Liver (tissue), 3 donors: Measurements from ENCODE around the gene FBLN1.

Experiments
- EGR1 ChIP-seq, 2 donors: IDR thresholded peaks; 2 replicates each; pipeline ENCODE4 v1.6.1; 2016 to 2018; ENCODE audit warnings: antibody characterized with exemption in 2 of 2, low read depth in 2 of 2
- FOXA1 ChIP-seq: IDR thresholded peaks from 2 replicates; pipeline ENCODE4 v1.6.1; 2016; ENCODE audit warnings: antibody characterized with exemption
- FOXA2 ChIP-seq: IDR thresholded peaks from 2 replicates; pipeline ENCODE4 v1.6.1; 2016; ENCODE audit warnings: antibody characterized with exemption
- GABPA ChIP-seq, 2 donors: IDR thresholded peaks in 1 of 2; conservative IDR thresholded peaks in 1 of 2; 2 replicates each; pipeline ENCODE4 v1.6.1; 2016; ENCODE audit warnings: antibody characterized with exemption in 2 of 2, mild to moderate bottlenecking in 1 of 2, moderate library complexity in 1 of 2
- RAD21 ChIP-seq, 2 donors: IDR thresholded peaks; 2 replicates each; pipeline ENCODE4 v1.6.1; 2016; ENCODE audit warnings: antibody characterized with exemption in 2 of 2, mild to moderate bottlenecking in 2 of 2
- SP1 ChIP-seq: IDR thresholded peaks from 2 replicates; pipeline ENCODE4 v1.6.1; 2018; ENCODE audit warnings: antibody characterized with exemption, mild to moderate bottlenecking
- TAF1 ChIP-seq: conservative IDR thresholded peaks from 2 replicates; pipeline ENCODE4 v1.6.1; 2016; ENCODE audit warnings: antibody characterized with exemption, mild to moderate bottlenecking
- TF ChIP-seq, protein P1 (sequence below): fragments of 150-350 bp; IDR thresholded peaks from 2 replicates; pipeline ENCODE4 v1.5.1; 2017; ENCODE audit warnings: improper control_type of control experiment, low read depth, low read length; ENCODE audit not compliant: missing input control
- TF ChIP-seq, protein P2 (sequence below): IDR thresholded peaks from 2 replicates; pipeline ENCODE4 v1.6.1; 2016; ENCODE audit warnings: antibody characterized with exemption
- TF ChIP-seq, protein P3 (sequence below): IDR thresholded peaks from 2 replicates; pipeline ENCODE4 v1.6.1; 2016; ENCODE audit warnings: antibody characterized with exemption, mild to moderate bottlenecking
- TF ChIP-seq, protein P4 (sequence below): IDR thresholded peaks from 2 replicates; pipeline ENCODE4 v1.6.1; 2016; ENCODE audit warnings: antibody characterized with exemption
- TF ChIP-seq, protein P5 (sequence below): IDR thresholded peaks from 2 replicates; pipeline ENCODE4 v1.6.1; 2016; ENCODE audit warnings: antibody characterized with exemption
- donor health status: healthy.
- donor health status: healthy.

DNA sequence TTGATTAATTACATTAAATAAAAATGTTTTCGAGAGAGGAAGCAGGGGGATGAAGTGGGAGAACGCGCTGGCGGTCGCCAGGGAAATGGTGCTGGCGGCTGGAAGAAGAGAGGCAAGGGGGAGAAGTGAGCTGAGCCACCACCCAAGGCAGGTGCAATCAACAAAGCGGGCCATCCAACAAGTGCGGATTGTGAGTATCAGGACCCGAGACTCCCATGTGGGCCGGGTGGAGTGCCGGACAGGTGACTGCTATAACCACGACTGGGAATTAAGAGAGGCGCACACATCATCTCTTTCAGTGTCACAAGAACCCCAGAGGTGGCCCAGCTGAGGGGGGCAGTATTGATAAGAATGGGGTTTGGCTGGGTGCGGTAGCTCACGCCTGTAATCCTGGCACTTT, 127.8 kb downstream of the FBLN1 start:
- TF ChIP-seq, protein P1, sequence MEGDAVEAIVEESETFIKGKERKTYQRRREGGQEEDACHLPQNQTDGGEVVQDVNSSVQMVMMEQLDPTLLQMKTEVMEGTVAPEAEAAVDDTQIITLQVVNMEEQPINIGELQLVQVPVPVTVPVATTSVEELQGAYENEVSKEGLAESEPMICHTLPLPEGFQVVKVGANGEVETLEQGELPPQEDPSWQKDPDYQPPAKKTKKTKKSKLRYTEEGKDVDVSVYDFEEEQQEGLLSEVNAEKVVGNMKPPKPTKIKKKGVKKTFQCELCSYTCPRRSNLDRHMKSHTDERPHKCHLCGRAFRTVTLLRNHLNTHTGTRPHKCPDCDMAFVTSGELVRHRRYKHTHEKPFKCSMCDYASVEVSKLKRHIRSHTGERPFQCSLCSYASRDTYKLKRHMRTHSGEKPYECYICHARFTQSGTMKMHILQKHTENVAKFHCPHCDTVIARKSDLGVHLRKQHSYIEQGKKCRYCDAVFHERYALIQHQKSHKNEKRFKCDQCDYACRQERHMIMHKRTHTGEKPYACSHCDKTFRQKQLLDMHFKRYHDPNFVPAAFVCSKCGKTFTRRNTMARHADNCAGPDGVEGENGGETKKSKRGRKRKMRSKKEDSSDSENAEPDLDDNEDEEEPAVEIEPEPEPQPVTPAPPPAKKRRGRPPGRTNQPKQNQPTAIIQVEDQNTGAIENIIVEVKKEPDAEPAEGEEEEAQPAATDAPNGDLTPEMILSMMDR = no peak
- TF ChIP-seq SP1 = no peak
- TF ChIP-seq, protein P2, sequence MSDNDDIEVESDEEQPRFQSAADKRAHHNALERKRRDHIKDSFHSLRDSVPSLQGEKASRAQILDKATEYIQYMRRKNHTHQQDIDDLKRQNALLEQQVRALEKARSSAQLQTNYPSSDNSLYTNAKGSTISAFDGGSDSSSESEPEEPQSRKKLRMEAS = no peak
- no peak for TF ChIP-seq GABPA (IDR thresholded peaks at IDR 0.05 in 1 of 2, conservative IDR thresholded peaks at IDR 0.05 in 1 of 2)
- no peak for TF ChIP-seq RAD21 (IDR thresholded peaks at IDR 0.05)
- TF ChIP-seq FOXA1 = no peak
- TF ChIP-seq EGR1 (IDR thresholded peaks at IDR 0.05; ENCODE audit: low read depth in 2 of 2) = no peak
- TF ChIP-seq, protein P3, sequence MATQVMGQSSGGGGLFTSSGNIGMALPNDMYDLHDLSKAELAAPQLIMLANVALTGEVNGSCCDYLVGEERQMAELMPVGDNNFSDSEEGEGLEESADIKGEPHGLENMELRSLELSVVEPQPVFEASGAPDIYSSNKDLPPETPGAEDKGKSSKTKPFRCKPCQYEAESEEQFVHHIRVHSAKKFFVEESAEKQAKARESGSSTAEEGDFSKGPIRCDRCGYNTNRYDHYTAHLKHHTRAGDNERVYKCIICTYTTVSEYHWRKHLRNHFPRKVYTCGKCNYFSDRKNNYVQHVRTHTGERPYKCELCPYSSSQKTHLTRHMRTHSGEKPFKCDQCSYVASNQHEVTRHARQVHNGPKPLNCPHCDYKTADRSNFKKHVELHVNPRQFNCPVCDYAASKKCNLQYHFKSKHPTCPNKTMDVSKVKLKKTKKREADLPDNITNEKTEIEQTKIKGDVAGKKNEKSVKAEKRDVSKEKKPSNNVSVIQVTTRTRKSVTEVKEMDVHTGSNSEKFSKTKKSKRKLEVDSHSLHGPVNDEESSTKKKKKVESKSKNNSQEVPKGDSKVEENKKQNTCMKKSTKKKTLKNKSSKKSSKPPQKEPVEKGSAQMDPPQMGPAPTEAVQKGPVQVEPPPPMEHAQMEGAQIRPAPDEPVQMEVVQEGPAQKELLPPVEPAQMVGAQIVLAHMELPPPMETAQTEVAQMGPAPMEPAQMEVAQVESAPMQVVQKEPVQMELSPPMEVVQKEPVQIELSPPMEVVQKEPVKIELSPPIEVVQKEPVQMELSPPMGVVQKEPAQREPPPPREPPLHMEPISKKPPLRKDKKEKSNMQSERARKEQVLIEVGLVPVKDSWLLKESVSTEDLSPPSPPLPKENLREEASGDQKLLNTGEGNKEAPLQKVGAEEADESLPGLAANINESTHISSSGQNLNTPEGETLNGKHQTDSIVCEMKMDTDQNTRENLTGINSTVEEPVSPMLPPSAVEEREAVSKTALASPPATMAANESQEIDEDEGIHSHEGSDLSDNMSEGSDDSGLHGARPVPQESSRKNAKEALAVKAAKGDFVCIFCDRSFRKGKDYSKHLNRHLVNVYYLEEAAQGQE = no peak
- no peak for TF ChIP-seq FOXA2
- TF ChIP-seq, protein P4, sequence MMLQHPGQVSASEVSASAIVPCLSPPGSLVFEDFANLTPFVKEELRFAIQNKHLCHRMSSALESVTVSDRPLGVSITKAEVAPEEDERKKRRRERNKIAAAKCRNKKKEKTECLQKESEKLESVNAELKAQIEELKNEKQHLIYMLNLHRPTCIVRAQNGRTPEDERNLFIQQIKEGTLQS = no peak
- TF ChIP-seq TAF1 = no peak
- TF ChIP-seq, protein P5, sequence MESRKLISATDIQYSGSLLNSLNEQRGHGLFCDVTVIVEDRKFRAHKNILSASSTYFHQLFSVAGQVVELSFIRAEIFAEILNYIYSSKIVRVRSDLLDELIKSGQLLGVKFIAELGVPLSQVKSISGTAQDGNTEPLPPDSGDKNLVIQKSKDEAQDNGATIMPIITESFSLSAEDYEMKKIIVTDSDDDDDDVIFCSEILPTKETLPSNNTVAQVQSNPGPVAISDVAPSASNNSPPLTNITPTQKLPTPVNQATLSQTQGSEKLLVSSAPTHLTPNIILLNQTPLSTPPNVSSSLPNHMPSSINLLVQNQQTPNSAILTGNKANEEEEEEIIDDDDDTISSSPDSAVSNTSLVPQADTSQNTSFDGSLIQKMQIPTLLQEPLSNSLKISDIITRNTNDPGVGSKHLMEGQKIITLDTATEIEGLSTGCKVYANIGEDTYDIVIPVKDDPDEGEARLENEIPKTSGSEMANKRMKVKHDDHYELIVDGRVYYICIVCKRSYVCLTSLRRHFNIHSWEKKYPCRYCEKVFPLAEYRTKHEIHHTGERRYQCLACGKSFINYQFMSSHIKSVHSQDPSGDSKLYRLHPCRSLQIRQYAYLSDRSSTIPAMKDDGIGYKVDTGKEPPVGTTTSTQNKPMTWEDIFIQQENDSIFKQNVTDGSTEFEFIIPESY = no peak
